IPS-18a (cell line): Measurements from ENCODE around the gene AMMECR1L.

Experiments
- H3K27ac ChIP-seq: one replicate; pipeline ENCODE4 v1.5.1; 2013; ENCODE audit warnings: low read length
- H3K27me3 ChIP-seq: one replicate; pipeline ENCODE4 v1.6.1; 2013; ENCODE audit warnings: mild to moderate bottlenecking, low read length; ENCODE audit not compliant: control insufficient read depth, insufficient read depth
- H3K36me3 ChIP-seq: one replicate; pipeline ENCODE4 v1.6.1; 2013; ENCODE audit warnings: low read depth, low read length; ENCODE audit not compliant: control insufficient read depth
- H3K4me1 ChIP-seq: one replicate; pipeline ENCODE4 v1.6.1; 2013; ENCODE audit warnings: low read depth, low read length; ENCODE audit not compliant: control insufficient read depth
- H3K4me3 ChIP-seq: one replicate; pipeline ENCODE4 v1.5.1; 2013; ENCODE audit warnings: low read length
- H3K9ac ChIP-seq: one replicate; pipeline ENCODE4 v1.6.1; 2013; ENCODE audit warnings: mild to moderate bottlenecking, low read length, moderate library complexity
- H3K9me3 ChIP-seq: one replicate; pipeline ENCODE4 v1.6.1; 2013; ENCODE audit warnings: low read depth, low read length; ENCODE audit not compliant: control insufficient read depth

AMMECR1L gene

DNA sequence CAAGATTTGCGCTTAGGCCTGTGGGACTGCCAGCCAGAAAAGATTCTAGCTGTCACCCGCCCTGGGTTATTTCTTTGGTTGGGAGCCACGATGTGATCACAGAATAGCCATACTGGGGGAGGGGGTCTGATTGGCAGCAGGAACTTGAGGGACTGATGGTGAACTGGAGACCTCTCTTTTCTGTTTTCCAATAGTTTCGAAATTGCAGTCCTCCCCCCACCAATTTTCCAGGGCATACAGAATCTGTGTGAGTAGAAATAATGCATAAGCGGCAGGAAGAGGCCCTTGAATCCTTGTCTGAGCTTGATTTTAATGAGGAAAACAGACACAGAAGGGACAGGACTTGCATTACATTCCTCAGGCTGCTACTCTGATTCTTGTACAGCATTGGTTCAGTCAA, 25.6 kb downstream of the AMMECR1L start:
- H3K9me3 ChIP-seq: no peaks in the 10 kb centered on the region
- peaks cover 18% of the 10 kb centered on the region for H3K36me3 ChIP-seq
- H3K9ac ChIP-seq: no peak overlapping the region
- no peak overlapping the region for H3K27ac ChIP-seq
- H3K4me1 ChIP-seq: peaks cover 12% of the 10 kb centered on the region
- no peaks in the 10 kb centered on the region for H3K27me3 ChIP-seq
- no peak overlapping the region for H3K4me3 ChIP-seq

- H3K27me3 ChIP-seq: no peaks in the 10 kb centered on the region
- H3K9me3 ChIP-seq: no peaks in the 10 kb centered on the region
- no peak overlapping the region for H3K27ac ChIP-seq
- H3K9ac ChIP-seq: no peak overlapping the region
- H3K4me3 ChIP-seq: no peak overlapping the region
- H3K36me3 ChIP-seq: peaks cover 14% of the 10 kb centered on the region
- H3K4me1 ChIP-seq: peaks cover 12% of the 10 kb centered on the region
Observed at GRCh38 chr2:127859712-127860085, 26.1 kb downstream of the AMMECR1L start.

- peak overlapping the region; percentile 65 for H3K27ac ChIP-seq
- H3K27me3 ChIP-seq: no peaks in the 10 kb centered on the region
- H3K4me1 ChIP-seq: peaks cover 12% of the 10 kb centered on the region
- peak overlapping the region; percentile 99 for H3K4me3 ChIP-seq
- no peaks in the 10 kb centered on the region for H3K9me3 ChIP-seq
- H3K36me3 ChIP-seq: peaks cover 14% of the 10 kb centered on the region
- peak overlapping the region; percentile 89 for H3K9ac ChIP-seq
Observed at GRCh38 chr2:127857265-127857808, 28.4 kb downstream of the AMMECR1L start.

DNA sequence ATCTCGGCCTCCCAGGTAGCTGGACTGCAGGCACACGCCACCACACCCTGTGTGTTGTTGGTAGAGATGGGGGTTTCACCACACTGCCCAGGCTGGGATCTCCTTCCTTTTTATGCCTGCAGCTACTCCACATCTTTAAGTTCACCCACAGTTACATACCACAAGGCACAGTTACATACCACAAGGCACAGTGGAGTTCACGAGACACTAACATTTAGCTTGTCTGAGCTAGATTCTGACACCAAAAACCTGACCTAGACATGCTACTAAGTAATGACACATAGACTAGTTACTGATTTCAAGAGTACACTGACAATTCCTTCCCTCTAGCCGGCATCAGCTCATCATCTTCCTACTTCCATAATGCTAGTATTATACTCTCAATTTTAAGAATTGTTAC, 32.1 kb downstream of the AMMECR1L start:
- no peaks in the 10 kb centered on the region for H3K4me1 ChIP-seq
- H3K36me3 ChIP-seq: peaks cover 39% of the 10 kb centered on the region
- H3K27ac ChIP-seq: no peak overlapping the region
- no peaks in the 10 kb centered on the region for H3K27me3 ChIP-seq
- H3K9me3 ChIP-seq: no peaks in the 10 kb centered on the region
- H3K4me3 ChIP-seq: no peak overlapping the region
- no peak overlapping the region for H3K9ac ChIP-seq

DNA sequence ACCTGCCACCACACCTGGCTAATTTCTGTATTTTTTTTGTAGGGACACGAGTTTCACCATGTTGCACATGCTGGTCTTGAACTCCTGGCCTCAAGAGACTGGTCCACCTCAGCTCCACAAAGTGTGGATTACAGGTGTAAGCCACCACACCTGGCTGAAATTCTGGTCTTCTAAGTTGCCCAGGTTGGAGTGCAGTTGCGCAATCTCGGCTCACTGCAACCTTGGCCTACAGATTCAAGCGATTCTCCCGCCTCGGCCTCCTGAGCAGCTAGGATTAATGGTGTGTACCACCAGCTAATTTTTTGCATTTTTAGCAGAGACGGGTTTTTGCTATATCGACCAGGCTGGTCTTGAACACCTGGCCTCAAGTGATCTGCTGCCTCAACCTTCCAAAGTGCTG, 33.4 kb downstream of the AMMECR1L start:
- Histone ChIP-seq H3K36me3 (peaks cover 46% of the 10 kb centered on the region), H3K4me3 (no peak overlapping the region), H3K4me1 (no peaks in the 10 kb centered on the region), H3K9ac (no peak overlapping the region), H3K27ac (no peak overlapping the region), H3K27me3 (no peaks in the 10 kb centered on the region), H3K9me3 (no peaks in the 10 kb centered on the region)

DNA sequence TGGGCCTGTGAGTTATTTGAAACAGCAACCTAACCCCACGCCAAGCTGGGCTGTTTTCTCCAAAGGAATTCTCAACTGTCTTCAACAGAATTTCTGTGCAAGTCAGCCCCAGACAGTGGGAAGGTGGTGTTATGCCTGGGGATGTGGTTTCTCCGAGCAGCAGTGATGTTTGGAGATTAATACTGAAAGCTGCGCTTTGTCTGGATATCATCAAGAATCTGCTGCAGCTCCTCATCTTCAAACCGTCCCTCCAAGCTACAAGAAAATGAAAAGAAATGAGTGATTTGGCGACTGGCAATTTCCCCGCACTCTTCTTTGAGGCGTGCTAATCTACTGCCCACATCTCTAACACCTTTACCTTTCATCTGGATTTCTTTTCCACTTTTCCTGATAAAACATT, 37.8 kb downstream of the AMMECR1L start:
- Histone ChIP-seq H3K36me3 (peaks cover 57% of the 10 kb centered on the region), H3K4me1 (no peaks in the 10 kb centered on the region), H3K9ac (no peak overlapping the region), H3K9me3 (no peaks in the 10 kb centered on the region), H3K27me3 (no peaks in the 10 kb centered on the region), H3K4me3 (no peak overlapping the region), H3K27ac (no peak overlapping the region)

- no peak overlapping the region for H3K27ac ChIP-seq
- H3K4me1 ChIP-seq: no peaks in the 10 kb centered on the region
- H3K36me3 ChIP-seq: peaks cover 34% of the 10 kb centered on the region
- H3K9me3 ChIP-seq: no peaks in the 10 kb centered on the region
- no peaks in the 10 kb centered on the region for H3K27me3 ChIP-seq
- H3K4me3 ChIP-seq: no peak overlapping the region
- H3K9ac ChIP-seq: no peak overlapping the region
Observed at GRCh38 chr2:127844973-127845372, 40.8 kb downstream of the AMMECR1L start.

GRCh38 chr2:127843677-127844076, 42.1 kb downstream of the AMMECR1L start:
- Histone ChIP-seq H3K27ac (no peak overlapping the region), H3K4me3 (no peak overlapping the region), H3K36me3 (peaks cover 27% of the 10 kb centered on the region), H3K9me3 (no peaks in the 10 kb centered on the region), H3K27me3 (no peaks in the 10 kb centered on the region), H3K9ac (no peak overlapping the region), H3K4me1 (no peaks in the 10 kb centered on the region)

DNA sequence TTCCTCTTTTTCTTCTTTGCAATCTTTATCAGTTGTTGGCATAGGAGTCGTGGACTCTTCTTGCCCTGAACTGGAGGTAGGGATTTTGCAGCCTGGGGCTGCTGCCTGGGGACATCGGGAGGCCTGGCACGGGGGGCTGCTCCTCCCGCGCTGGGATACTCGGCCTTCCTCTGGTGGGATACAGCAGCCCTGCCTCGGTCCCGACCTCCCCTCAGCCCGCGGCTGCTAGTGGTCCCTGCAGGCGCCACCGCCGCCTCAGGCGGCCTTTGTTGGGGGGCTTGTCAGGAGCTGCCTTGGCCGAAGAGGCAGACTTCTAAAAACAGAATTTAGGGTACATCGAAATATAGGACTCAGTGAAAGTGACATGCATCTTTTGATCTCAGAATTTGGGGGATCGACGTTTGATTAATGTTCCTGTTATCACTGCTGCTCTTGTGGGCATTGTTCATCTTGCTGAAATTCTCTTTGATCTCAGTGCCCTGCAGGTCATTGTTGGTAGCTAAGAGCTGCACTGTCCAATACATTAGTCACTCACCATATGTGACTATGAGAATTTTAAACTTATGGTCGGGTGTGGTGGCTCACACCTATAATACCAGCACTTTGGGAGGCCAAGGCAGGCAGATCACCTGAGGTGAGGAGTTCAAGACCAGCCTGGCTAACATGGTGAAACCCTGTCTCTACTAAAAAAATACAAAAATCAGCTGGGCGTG, 44.1 kb downstream of the AMMECR1L start:
- Histone ChIP-seq H3K9ac (no peak overlapping the region), H3K27me3 (no peaks in the 10 kb centered on the region), H3K9me3 (no peaks in the 10 kb centered on the region), H3K4me3 (no peak overlapping the region), H3K36me3 (peaks cover 11% of the 10 kb centered on the region), H3K27ac (no peak overlapping the region), H3K4me1 (no peaks in the 10 kb centered on the region)

- H3K9ac ChIP-seq: no peak overlapping the region
- no peaks in the 10 kb centered on the region for H3K4me1 ChIP-seq
- H3K27ac ChIP-seq: no peak overlapping the region
- H3K27me3 ChIP-seq: no peaks in the 10 kb centered on the region
- peaks cover 5% of the 10 kb centered on the region for H3K36me3 ChIP-seq
- H3K4me3 ChIP-seq: no peak overlapping the region
- no peaks in the 10 kb centered on the region for H3K9me3 ChIP-seq
Observed at GRCh38 chr2:127840893-127841292, 44.9 kb downstream of the AMMECR1L start.

DNA sequence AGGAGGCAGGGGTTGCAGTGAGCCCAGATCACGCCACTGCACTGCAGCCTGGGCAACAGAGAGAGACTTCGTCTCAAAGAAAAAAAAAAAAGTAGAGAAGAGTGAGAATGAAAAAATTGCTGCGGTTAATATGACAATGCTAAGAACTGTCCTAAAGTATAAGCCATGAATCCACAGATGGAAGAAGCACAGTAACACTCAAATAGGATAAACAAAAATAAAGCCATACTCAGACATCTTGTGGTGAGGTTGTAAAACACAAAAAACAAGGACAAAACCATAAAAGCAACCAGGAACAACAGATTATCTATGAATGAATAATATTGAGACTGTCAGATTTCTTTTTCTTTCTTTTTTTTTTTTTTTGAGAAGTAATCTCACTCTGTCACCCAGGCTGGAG, 50.8 kb downstream of the AMMECR1L start:
- H3K9ac ChIP-seq: no peak overlapping the region
- peaks cover 2% of the 10 kb centered on the region for H3K4me1 ChIP-seq
- H3K27ac ChIP-seq: no peak overlapping the region
- H3K9me3 ChIP-seq: no peaks in the 10 kb centered on the region
- H3K36me3 ChIP-seq: no peaks in the 10 kb centered on the region
- no peaks in the 10 kb centered on the region for H3K27me3 ChIP-seq
- H3K4me3 ChIP-seq: no peak overlapping the region

GRCh38 chr2:127829845-127830246, 55.9 kb downstream of the AMMECR1L start:
- no peak overlapping the region for H3K4me3 ChIP-seq
- peaks cover 8% of the 10 kb centered on the region for H3K4me1 ChIP-seq
- no peak overlapping the region for H3K9ac ChIP-seq
- no peak overlapping the region for H3K27ac ChIP-seq
- peaks cover 8% of the 10 kb centered on the region for H3K9me3 ChIP-seq
- no peaks in the 10 kb centered on the region for H3K36me3 ChIP-seq
- no peaks in the 10 kb centered on the region for H3K27me3 ChIP-seq
